NCI-H2227 treated with DMSO at 0.1 percent for 48 hours (cell line): ENCODE data around the gene ADO.

Experiments
- DNase-seq: peaks from one replicate; lab custom pipeline; 2025; lab: John Stamatoyannopoulos, UW

The ADO gene

DNA sequence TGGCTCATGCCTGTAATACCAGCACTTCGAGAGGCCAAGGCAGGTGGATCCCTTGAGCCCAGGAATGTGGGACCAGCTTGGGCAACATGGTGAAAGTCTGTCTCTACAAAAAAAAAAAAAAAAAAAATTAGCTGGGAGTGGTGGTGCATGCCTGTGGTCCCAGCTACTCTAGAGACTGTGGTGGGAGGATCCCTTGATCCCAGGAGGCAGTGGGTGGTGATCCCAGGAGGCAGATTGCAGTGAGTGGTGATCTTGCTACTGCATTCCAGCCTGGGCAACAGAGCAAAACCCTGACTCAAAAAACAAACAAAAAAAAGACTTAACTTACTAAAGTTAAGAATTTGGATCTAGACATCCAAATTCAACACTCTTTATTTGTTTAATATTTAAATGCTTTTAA lies 10.2 kb upstream of the ADO start:
- DNase-seq, result no peak

DNA sequence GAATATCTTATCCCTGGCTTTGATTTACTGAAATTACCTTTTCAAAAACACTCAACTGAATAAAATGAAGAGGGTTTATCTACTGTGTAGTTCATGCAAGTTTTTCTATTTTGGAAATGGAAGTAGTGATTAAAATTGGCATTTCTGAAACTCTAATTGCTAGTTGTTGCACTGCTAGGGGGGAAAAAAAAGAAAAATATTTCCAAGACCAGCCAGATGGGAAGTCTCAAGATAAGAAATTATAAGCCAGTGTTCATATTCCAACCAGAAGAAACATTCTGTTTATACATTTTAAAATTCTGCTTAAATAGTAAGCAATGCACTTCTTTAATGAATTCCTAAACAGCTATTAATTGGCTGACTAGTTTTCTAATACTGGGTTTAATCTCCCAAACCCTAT lies 9.4 kb upstream of the ADO start:
- no peak for DNase-seq

DNA sequence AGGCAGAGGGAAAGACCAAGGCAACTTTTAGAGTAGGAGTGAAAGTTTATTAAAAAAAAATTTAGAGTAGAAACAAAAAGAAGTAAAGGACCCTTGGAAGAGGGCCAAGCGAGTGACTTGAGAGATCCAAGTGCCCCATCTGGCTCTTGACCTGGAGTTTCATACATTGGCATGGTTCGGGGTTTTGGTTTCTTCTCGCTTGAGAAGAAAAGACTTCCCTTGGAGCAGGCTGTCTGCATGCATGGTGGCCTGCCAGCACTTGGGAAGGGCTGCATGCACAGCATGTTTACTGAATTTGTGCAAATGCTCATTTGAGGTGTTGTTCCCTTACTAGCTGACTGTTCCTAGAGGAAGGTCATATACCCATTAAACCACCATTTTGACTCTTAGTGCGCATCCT lies 8.8 kb upstream of the ADO start:
- DNase-seq, result no peak

DNA sequence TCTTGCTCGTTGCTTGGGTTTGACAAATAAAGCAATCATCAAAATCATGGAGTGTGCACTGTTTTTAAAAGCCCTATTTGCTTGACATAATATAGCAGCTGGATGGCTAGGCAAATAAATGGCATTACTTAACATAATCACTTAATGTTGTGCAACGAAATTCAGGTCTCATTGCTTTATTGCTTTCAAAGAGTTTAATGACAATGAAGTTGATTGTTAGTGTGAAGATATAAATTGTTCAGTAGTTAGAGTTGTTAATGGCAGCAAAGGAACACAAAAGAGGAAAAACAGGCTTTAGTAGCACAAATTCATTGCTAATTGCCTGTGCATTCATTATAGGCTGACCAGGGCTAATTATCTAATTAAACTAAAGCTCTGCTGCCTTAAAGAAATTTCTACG lies 7.6 kb upstream of the ADO start:
- DNase-seq, result no peak

DNA sequence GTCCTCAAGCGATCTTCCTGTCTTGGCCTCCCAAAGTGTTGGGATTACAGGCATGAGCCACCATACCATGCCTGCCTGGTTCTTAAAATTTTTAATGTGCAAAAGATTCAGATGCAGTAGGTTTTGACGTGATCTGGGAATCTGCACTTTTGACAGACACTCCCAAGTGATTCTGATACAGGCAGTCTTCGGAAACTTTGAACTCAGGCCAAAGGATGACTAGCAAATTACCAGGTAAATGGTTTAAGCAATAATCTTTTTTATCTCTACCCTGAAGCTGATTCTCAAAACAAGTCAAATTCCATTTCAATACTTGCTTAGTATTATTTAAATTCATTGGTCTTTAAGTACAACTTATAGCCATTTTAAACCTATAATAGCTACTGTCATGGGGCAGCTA lies 2.6 kb upstream of the ADO start:
- DNase-seq, result no peak

DNA sequence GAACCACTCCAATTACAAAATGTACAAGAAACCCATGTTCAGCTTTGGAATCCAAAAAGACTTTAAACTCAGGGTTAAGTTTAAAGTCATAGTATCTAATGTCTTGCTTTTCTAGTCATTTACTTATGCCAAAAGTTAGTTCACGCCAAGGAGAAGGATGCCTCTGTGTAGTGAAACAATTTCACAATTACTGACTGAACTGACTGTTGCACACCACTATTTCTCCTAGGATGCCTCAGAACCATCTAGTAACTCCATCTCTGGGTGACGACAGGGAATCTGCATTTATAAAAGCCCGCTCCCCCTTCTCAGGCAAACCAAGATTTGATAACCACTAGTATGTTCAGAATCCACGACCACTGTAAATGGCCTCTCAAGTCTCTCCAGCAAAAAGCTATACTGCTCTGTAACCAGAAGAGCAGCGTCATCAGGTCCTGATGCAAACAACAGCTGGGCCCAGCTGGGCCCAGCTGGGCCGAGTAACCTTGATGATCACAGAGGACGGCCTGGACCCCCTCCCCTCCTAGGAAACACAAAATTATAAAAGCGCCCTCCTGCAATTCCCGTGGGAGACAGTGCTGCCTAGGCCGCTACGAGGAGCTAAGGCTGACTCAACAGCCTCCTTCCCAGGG lies 680 bp upstream of the ADO start:
- DNase-seq, result no peak

DNA sequence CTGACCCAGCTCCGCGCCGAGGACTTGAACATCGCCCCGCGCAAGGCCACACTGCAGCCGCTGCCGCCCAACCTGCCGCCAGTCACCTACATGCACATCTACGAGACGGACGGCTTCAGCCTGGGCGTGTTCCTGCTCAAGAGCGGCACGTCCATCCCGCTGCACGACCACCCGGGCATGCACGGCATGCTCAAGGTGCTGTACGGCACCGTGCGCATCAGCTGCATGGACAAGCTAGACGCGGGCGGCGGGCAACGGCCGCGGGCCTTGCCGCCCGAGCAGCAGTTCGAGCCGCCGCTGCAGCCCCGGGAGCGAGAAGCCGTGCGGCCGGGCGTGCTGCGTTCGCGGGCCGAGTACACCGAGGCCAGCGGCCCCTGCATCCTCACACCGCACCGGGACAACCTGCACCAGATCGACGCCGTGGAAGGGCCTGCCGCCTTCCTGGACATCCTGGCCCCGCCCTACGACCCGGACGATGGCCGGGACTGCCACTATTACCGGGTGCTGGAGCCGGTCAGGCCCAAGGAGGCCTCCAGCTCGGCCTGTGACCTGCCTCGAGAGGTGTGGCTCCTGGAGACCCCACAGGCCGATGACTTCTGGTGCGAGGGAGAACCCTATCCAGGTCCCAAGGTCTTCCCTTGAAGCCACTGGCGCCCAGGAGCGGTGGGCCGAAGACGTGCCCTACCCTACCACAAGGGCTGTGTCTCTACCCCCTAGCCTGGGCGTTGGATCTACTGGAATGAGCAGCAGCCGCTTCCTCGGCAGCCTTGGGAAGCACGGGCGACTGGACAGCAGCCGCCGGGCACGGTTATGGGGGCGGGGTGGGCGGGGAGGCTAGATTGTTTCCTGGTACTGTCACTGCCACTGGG lies 945 bp downstream of the ADO start:
- no peak for DNase-seq

DNA sequence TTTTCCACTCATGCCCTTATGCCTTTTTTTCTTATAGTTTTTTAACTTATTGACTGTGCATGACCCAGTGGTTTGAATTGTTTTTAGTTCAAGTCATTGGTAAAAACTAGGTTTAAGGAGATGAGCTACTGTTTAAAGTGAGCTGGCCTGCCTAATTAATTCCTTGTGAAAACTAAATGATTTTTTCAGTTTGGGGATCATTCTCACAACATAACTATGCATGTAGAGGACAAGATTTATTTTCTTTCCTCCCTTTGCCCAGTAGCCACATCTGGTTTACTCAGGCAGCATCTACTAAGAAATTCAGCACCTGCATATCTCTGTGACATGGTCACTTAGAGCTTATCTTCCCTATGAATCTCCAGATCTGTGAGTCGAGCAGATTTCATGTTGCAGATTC lies 1.7 kb downstream of the ADO start:
- no peak for DNase-seq

DNA sequence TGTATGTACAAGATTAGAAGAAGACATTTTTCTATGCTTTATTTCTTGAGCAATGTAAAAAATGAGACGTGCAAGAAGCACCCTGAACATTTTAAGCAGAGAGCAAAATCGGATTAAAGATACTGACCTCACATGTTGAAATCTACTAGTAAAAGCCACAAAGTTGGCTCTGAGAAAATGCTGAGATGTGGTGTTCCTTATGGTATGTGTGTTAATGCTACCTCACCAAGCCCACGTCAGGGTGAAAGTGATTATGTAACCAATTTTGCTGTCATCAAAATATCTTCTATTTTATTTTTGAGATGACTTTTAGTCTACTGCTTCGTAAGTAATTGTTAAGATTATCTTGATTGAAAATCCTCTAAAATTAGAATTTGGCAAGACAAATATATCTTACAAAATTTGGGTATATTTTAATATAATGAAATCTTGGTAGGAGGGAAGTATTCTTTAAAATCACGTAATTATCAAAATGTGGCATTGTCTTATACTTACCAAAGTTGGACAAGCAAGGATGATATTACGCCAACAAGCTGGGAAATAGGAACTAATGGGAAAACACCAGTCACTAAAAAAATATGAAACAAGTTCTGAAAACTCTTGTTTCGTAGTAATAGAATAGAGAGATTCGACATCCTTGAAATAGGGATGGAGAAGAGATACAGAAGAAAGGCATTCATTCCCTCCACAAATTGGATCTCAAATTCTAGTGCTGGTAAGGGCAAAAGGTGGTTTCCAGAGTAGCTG lies 5.8 kb downstream of the ADO start:
- no peak for DNase-seq

DNA sequence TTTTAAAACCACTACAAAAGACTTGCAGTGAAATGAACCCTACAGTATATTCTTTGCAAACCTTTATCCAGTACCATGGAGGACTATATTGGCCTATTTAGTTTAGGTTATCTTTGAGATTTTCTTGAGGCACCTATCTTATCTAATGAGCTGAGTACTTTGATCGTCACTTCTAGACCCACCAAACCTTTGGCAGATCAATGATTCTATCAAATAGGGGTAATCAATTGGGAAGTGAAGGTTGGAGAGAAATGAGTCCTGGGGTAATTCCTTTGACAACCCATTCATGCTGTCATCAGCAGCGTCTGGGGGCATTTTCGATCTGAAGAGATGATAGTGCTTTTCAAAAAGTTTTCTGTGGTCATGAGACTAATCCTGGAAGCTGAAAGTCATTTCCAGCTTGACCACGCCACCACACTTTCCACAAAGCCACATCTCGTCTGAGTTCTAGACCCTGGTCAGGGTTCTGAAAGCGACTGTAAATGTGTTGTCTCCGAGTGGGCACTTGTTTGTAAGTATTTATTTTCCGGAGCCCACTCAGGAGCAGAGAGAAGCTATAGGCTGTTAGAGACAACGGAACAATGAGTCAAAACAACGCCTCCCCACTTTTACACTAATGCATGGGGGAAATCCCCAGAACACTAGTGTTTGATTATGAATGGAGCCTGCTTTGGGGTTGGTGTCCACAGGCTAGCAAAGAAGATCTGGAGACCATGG lies 6.8 kb downstream of the ADO start:
- DNase-seq, result no peak

DNA sequence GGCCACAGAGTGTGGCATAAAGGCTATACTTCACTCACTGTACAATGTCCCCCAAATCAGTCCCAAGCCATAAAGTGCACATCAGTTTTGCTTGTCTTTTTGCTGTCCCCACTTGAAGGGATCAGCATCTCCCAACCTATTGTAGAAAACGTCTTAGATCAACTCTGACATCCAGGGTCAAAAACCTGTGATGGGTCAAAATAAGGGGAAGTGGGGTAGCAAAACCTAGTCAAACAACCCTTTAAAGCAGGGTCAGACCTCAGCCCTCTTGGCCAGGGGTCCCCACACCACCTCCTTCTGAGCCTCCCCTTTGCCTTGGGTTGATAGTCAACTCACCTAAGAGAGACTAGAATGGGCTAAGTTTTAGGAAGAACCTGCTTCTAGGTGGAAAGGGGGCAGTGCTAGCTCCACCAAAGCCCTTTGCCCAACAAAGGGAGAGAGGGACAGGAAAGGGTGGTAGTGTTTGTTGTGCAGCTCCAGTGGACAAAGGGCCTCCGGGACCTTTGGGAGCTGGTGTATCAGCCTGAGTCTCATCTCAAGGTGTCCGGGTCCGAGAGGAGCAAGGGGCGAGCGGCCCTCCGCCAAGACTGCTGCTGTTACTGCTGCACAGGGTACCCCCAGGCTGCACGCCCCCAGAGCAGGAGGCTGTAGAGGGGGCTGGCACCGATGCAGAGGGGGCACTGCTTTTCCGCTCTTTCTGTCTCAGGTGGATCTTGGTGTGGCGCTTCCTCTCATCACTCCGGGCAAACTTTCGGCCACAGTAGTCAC lies 8.3 kb downstream of the ADO start:
- no peak for DNase-seq

DNA sequence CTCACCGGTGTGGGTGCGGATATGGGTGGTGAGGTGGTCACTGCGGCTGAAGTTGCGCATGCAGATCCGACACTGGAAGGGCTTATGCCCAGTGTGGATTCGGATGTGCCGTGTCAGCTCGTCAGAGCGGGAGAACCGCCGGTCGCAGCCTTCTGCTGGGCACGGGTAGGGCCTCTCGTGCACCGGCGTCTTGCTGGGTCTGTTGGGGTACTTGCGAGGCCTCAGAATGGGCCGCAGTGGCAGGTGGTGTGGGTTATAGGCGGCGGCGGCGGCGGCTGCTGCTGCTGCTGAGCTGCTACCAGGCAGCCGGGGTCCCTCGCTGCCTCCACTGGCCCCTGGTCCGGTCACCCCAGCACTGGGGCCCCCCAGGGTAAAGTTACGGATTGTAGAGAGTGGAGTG lies 8.9 kb downstream of the ADO start:
- no peak for DNase-seq

DNA sequence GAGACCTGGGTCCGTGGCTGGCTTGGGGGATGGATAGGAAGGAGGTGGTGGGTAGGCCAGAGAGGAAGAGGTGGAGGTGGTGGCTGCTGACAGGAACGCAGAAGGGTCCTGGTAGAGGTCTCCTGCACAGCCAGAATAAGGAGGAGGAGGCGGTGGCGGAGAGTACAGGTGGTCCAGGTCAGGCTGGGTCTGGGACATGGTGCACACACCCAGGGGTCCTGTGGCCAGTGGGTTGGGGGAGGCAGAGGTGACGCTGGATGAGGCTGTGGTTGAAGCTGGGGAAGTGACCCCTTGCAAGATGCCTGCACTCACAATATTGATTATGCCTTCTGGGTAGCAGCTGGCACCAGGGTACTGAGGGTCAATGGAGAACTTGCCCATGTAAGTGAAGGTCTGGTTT lies 9.5 kb downstream of the ADO start:
- no peak for DNase-seq

DNA sequence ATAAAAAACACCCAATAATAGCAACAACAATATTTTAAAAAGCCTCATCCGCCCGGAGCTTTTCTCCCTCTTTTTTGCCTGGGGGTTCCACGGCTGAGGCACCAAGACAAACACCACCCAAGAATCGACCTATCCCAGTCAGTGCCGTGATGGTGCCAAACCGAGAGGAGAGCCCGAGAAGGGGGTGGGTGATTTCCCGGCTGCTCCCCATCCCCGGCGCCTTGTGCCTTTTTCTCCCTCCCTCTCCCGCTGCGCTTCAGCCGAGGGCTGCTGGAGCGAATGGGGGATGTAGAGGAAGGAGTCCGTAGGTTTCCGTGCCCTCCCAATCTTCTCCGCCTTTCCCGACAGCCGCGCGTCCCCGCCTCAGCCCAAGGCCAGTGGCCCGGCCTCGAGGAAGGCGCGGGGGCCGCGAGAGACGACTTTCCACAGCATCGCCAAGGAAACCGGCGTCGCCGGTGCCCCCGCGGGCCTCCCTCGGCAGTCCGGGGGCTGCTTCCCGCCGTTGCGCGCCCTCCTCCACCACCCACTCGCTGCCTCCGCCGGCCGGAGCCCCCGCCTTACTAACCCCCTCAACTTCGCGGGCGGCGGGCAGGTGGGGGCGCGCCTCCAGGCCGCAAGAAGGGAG lies 10.3 kb downstream of the ADO start:
- no peak for DNase-seq

DNA sequence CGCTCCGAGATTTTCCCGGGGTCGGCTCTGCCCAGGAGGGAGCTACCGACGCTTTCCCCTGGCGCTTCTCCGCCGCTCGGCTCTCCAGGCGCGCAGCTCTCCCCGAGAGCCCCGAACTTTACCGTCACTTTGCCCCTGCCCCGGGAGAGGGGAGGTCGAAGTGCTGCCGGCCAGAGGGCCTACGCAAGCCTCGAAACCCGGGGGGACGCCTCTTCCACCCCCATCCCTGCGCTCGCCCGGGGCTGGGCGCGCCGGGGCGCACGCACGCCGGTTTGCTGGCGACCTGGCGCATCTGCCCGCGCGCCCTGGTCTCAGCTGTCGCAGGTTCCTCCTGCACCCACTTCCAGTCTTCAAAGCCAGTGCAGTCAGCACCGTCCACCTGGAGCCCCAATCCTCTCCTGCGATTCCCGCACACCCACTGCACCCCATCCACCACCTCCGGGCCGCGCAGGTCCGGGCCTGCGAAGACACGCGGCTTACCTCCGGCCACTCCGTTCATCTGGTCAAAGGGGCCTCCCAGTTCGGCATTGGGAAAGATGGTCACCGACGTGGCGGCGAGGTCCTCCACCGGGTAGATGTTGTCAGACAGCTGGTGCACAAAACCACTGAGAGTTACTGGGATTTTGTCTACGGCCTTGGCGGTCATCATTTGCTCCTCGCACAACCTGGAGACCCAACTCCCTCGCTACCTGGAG lies 11.0 kb downstream of the ADO start:
- DNase-seq, result no peak

DNA sequence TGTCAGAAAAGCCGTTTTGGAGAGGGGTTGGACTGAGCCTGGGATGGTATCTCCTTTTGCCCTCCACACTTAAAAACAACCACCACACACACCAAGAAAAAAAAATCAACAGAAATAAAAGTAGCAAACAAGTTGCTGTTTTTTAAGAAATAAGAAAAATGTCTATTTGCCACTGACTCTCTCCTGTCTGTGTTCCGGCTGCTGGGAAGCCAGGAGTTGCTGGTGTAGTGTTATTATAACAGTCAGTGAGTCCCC lies 11.5 kb downstream of the ADO start:
- no peak for DNase-seq

DNA sequence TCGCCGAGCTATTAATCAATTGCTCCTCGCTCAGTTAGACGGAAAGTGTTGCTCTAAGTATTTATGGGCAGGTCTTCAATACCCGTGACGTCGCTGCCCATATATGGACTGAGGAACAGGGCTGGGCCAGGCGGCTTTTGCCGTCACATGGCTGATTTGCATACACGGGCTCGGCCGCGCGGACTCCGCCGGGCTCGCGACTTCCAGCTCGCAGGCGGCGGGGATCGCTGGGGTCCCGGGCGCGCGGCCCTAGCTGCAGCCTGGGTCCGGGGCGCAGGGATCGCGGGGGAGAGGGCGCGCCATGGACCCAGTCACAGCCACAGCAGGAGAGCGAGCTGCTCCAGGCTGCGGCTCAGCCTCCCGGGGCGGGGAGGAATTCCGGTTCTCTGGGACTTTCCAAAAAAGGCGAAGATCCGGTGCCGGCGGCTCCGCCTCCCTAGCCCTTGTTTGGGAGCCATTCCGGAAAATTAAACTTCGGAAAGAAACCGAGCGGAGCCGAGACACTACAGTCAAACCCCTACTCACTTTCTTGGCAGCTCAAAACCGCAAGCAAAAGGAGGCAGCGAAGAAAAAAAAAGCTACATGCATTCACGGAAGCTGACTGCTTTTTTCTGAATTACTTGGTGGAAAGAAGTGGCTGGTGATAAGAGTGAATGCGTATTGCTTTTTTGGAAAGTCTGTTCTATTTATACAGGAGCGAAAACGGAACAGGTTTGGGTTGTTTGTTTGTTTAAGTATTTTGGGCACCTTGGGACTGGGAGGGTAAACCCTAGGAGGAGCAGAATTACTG lies 12.0 kb downstream of the ADO start, which contains the start of gene EGR2:
Gene EGR2, minus strand, starts transcription at position 36 of the 790 bp plus-strand sequence. CDS start 337 bp downstream, outside the sequence.
- peak; percentile 53 for DNase-seq

DNA sequence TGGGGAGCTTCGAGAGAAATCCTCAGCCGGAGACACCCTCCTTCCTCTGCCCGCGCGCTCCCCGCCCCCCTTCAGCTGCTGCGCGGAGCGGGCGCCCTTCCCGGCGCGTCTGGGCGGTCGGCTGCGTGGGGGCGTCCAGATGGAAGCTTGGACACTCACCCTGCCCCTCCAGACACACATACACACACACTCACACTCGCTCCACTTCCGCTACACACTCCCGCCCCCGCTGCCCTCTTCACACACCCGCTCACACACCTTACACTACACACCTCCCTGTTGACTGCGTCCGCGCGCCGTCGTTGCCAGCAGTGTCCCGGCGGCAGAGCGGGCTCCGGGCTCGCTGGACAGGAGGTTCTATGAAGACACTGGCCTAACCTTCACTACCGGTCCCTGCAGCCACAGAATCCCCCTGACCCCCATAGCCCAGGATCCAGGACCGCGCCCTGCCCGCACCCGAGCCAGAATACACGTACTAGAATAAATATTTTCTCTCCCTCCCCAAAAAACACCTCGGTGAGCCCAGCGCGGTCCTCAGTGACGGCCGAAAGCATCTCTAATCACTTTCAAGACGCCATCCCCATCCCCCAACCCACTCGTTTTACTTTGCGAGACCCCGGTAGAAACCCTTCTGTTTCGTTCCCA lies 12.7 kb downstream of the ADO start:
- DNase-seq, result no peak

DNA sequence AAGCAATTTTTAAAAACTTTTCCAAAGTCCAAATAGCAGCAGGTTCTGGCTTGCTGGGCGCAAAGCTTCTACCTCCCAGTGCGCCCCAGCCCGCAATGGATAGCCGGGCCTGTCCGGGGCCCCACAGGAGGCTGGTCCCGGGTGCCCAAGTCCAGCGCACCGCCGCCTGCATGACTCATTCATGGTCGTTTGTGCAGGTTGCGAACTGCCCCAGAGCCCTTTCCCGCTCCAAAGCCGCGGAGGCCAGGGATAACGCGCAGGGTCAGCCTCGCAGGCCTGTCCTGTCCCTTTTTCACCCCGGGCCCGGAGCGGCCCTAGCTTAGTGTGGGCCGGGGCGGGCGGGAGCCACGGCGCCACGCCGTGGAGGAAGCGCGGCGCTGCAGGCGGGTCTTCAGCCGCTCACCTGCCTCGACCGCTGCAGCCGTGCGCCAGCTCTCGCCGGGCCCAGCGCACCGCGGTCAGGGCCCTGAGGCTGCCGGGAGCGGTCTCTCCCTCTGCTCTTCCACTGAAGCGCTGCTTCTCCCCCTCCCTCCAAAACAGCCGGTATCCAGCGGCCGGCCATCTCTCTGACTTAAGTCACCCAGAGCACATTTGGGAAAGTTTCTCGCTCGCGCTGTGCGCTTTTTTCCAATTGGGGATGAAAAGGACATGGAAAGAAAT lies 13.4 kb downstream of the ADO start:
- DNase-seq, result peak; percentile 2
